HEK293 (cell line): ENCODE results near the gene TMEM121.

ENCODE experiments used
- CTCF ChIP-seq: fragments of 450-650 bp; formaldehyde crosslinking; IDR thresholded peaks from 2 replicates; pipeline ENCODE4 v1.5.1; 2016; ENCODE audit warnings: missing biosample characterization, missing genetic modification characterization
- REST ChIP-seq: fragments of 450-650 bp; formaldehyde crosslinking; IDR thresholded peaks from 2 replicates; pipeline ENCODE4 v1.5.1; 2016; ENCODE audit warnings: missing biosample characterization, missing genetic modification characterization
- SETDB1 ChIP-seq: IDR thresholded peaks from one replicate; pipeline ENCODE4 v1.6.1; 2017; ENCODE audit warnings: mild to moderate bottlenecking, low read length, moderate library complexity, mixed read lengths; ENCODE audit not compliant: insufficient read length
- ZBTB49 ChIP-seq: fragments of 450-650 bp; formaldehyde crosslinking; IDR thresholded peaks from 2 replicates; pipeline ENCODE4 v1.5.1; 2016; ENCODE audit warnings: missing biosample characterization, missing genetic modification characterization, low read depth
- ZNF146 ChIP-seq: fragments of 450-650 bp; formaldehyde crosslinking; IDR thresholded peaks from 2 replicates; pipeline ENCODE4 v1.5.1; 2016; ENCODE audit warnings: missing biosample characterization, missing genetic modification characterization
- ZNF335 ChIP-seq: fragments of 450-650 bp; formaldehyde crosslinking; conservative IDR thresholded peaks from 2 replicates; pipeline ENCODE4 v1.5.1; 2016; ENCODE audit warnings: missing biosample characterization, missing genetic modification characterization
- ZNF561 ChIP-seq: fragments of 450-650 bp; IDR thresholded peaks from 2 replicates; pipeline ENCODE4 v1.5.1; 2018; ENCODE audit warnings: missing biosample characterization, missing genetic modification characterization, borderline replicate concordance
- ZNF610 ChIP-seq: fragments of 450-650 bp; formaldehyde crosslinking; IDR thresholded peaks from 2 replicates; pipeline ENCODE4 v1.5.1; 2016; ENCODE audit warnings: missing biosample characterization, missing genetic modification characterization, borderline replicate concordance
- ZNF791 ChIP-seq: fragments of 450-650 bp; formaldehyde crosslinking; IDR thresholded peaks from 2 replicates; pipeline ENCODE4 v1.5.1; 2016; ENCODE audit warnings: missing biosample characterization, missing genetic modification characterization
- ZNF830 ChIP-seq: fragments of 450-650 bp; IDR thresholded peaks from 2 replicates; pipeline ENCODE4 v1.5.0; 2018; ENCODE audit warnings: missing biosample characterization, missing genetic modification characterization, low read depth, mild to moderate bottlenecking, moderate library complexity
- TF ChIP-seq, protein P1 (sequence below): fragments of 450-650 bp; formaldehyde crosslinking; IDR thresholded peaks from 2 replicates; pipeline ENCODE4 v1.5.1; 2016; ENCODE audit warnings: missing biosample characterization, missing genetic modification characterization

DNA sequence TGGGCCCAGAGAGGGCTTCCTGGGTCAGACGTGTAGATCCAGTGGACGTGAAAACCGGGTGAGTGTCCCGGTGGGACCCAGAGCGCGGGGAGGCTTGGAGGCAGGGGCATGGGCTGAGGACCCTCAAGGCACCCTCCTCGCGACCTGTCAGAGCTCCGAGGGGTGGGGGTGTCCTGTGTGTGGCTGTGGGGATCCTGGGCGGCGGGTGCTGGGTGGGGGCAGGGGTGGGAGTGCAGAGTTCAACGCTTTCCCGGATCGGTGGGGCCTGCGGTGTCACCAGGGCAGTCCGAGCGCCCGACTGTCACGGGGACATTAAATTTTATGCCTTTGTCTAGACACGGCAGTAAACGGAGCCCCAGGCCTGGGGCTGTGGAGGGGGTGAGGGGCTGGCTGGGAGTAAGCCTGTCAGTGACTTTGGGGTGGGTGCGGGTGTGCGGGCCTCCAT lies 1.0 kb downstream of the TMEM121 start:
- TF ChIP-seq CTCF (tag by site-specific recombination) (no peak), ZNF791 (tag by site-specific recombination) (no peak), REST (no peak), ZNF561 (tag by site-specific recombination) (no peak), ZBTB49 (tag by site-specific recombination) (no peak), ZNF830 (tag by site-specific recombination) (no peak), ZNF146 (tag by site-specific recombination) (no peak), ZNF610 (tag by site-specific recombination) (no peak), SETDB1 (no peak), ZNF335 (no peak)
- TF ChIP-seq, protein P1, sequence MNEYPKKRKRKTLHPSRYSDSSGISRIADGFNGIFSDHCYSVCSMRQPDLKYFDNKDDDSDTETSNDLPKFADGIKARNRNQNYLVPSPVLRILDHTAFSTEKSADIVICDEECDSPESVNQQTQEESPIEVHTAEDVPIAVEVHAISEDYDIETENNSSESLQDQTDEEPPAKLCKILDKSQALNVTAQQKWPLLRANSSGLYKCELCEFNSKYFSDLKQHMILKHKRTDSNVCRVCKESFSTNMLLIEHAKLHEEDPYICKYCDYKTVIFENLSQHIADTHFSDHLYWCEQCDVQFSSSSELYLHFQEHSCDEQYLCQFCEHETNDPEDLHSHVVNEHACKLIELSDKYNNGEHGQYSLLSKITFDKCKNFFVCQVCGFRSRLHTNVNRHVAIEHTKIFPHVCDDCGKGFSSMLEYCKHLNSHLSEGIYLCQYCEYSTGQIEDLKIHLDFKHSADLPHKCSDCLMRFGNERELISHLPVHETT (tag by site-specific recombination) = no peak
